HEK293 (cell line): ENCODE results near the gene RHBDF2.
A peak's percentile ranks its signal among the peaks of the same experiment; 100 is the strongest.

Experiments
- CTCF ChIA-PET: fragments of 350-600 bp; formaldehyde crosslinking; extraction: SDS; loops from one replicate; lab custom pipeline; 2021; ENCODE audit warnings: antibody characterized with exemption; lab: Yijun Ruan, JAX
- POLR2A ChIA-PET: fragments of 300-600 bp; formaldehyde crosslinking; extraction: SDS; loops from one replicate; lab custom pipeline; 2020; ENCODE audit warnings: antibody characterized with exemption, inconsistent platforms; lab: Yijun Ruan, JAX
- H3K27ac ChIP-seq: fragments of 200-500 bp; sonication (Bioruptor generic); 2 replicates; pipeline ENCODE4 v1.5.1; 2014; ENCODE audit warnings: low read depth, low read length, control low read depth, inconsistent platforms; ENCODE audit errors: extremely low read depth
- H3K36me3 ChIP-seq, 2 experiments: fragments of 200-500 bp in 1 of 2; sonication (Bioruptor generic) in 1 of 2; 1 replicate in 1 of 2; 2 replicates in 1 of 2; pipeline ENCODE4 v1.5.1; 2014 to 2017; ENCODE audit warnings: inconsistent platforms in 2 of 2, low read length in 2 of 2; ENCODE audit not compliant: control insufficient read depth in 2 of 2, insufficient read depth in 1 of 2
- H3K4me1 ChIP-seq: fragments of 200-500 bp; sonication (Bioruptor generic); 2 replicates; pipeline ENCODE4 v1.5.1; 2014; ENCODE audit warnings: mild to moderate bottlenecking, low read length, inconsistent platforms; ENCODE audit not compliant: control insufficient read depth, insufficient read depth
- H3K4me3 ChIP-seq: 2 replicates; pipeline ENCODE4 v1.5.1; 2011; ENCODE audit warnings: low read depth, mild to moderate bottlenecking, control low read depth, low read length, moderate library complexity
- H3K9me3 ChIP-seq: fragments of 200-500 bp; sonication (Bioruptor generic); 2 replicates; pipeline ENCODE4 v1.5.1; 2014; ENCODE audit warnings: low read depth, low read length, inconsistent platforms; ENCODE audit not compliant: control insufficient read depth, insufficient read depth
- BCL11B ChIP-seq: fragments of 450-650 bp; formaldehyde crosslinking; IDR thresholded peaks from 2 replicates; pipeline ENCODE4 v1.5.1; 2016; ENCODE audit warnings: low read depth, missing biosample characterization, missing genetic modification characterization
- ELK4 ChIP-seq: IDR thresholded peaks from 2 replicates; pipeline ENCODE4 v1.6.1; 2011; ENCODE audit warnings: mild to moderate bottlenecking, low read depth, low read length, borderline replicate concordance
- FEZF1 ChIP-seq: fragments of 450-650 bp; formaldehyde crosslinking; IDR thresholded peaks from 2 replicates; pipeline ENCODE4 v1.5.1; 2016; ENCODE audit warnings: missing biosample characterization, missing genetic modification characterization
- KLF9 ChIP-seq: fragments of 450-650 bp; formaldehyde crosslinking; IDR thresholded peaks from 2 replicates; pipeline ENCODE4 v1.5.1; 2016; ENCODE audit warnings: missing biosample characterization, missing genetic modification characterization, low read depth
- TRIM28 ChIP-seq: IDR thresholded peaks from 2 replicates; pipeline ENCODE4 v1.6.1; 2011; ENCODE audit warnings: low read length, control low read depth, borderline replicate concordance
- ZBTB17 ChIP-seq: fragments of 450-650 bp; formaldehyde crosslinking; IDR thresholded peaks from 2 replicates; pipeline ENCODE4 v1.5.1; 2016; ENCODE audit warnings: missing biosample characterization, missing genetic modification characterization
- ZBTB26 ChIP-seq: fragments of 450-650 bp; formaldehyde crosslinking; optimal IDR thresholded peaks from 2 replicates; pipeline ENCODE3; 2016; ENCODE audit warnings: missing biosample characterization, mild to moderate bottlenecking, missing genetic modification characterization
- ZNF302 ChIP-seq: fragments of 450-650 bp; formaldehyde crosslinking; IDR thresholded peaks from 2 replicates; pipeline ENCODE4 v1.5.1; 2016; ENCODE audit warnings: missing biosample characterization, missing genetic modification characterization, low read depth
- ZNF341 ChIP-seq: fragments of 450-650 bp; formaldehyde crosslinking; IDR thresholded peaks from 2 replicates; pipeline ENCODE4; 2016; ENCODE audit warnings: low read depth, missing biosample characterization, missing genetic modification characterization
- ZNF404 ChIP-seq: fragments of 450-650 bp; formaldehyde crosslinking; IDR thresholded peaks from 2 replicates; pipeline ENCODE4 v1.5.1; 2017; ENCODE audit warnings: missing biosample characterization, missing genetic modification characterization
- ZNF600 ChIP-seq: fragments of 450-650 bp; formaldehyde crosslinking; IDR thresholded peaks from 2 replicates; pipeline ENCODE4 v1.5.1; 2016; ENCODE audit warnings: missing biosample characterization, missing genetic modification characterization
- ZNF76 ChIP-seq: fragments of 450-650 bp; formaldehyde crosslinking; IDR thresholded peaks from 2 replicates; pipeline ENCODE4; 2016; ENCODE audit warnings: low read depth, missing biosample characterization, missing genetic modification characterization, borderline replicate concordance
- ZNF830 ChIP-seq: fragments of 450-650 bp; IDR thresholded peaks from 2 replicates; pipeline ENCODE4 v1.5.0; 2018; ENCODE audit warnings: missing biosample characterization, missing genetic modification characterization, low read depth, mild to moderate bottlenecking, moderate library complexity
- TF ChIP-seq, protein P1 (sequence below): fragments of 450-650 bp; formaldehyde crosslinking; IDR thresholded peaks from 2 replicates; pipeline ENCODE4 v1.5.1; 2016; ENCODE audit warnings: missing biosample characterization, missing genetic modification characterization

RHBDF2 gene

GRCh38 chr17:76468634-76469010 is 32.6 kb downstream of the RHBDF2 start:
- CTCF ChIA-PET: interaction anchor here (0.9 to 12.5 kb wide), 5 partner anchors 10 to 54 kb away, joined by 3 to 187 read pairs (median 6); partner anchors contain the start of gene UBE2O

DNA sequence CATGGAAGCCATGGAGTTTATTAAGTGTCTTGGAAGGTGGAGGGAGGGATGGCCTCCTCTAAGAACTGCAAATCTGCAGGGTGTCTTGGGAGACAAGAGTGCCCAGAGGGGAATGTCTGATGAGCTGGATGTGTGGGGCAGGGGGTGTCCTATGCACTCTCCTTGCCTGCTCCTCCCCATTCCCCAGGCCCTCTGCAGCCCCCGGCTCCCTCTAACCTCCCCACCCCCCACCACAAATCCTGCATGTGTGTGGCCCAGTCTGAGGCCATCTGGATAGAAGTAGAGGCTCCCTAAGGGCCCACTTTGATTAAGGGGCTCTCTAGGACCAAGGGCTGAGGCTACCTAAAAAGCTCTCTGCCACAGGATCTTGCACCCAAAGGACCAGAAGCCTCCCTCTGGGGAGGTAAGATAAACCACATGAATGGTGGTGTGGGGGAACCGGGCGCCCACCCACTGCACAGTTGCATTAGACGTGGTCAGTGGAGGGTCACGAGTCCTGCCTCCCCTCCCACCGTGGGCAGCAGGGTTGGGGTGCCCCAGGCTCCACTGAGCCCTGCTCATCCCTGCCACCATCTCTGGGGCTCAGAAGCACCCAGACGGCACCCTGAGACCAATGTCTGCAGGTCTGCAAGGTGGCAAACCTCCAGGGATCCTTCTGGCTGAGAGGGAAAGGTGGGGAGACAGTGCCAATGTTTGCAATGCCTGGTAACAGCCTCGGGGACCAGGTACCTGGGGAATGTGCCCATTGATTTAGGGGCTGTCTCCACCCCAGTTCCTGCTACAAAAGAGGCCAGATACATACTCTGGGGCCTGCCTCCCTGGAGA is 33.2 kb downstream of the RHBDF2 start:
- Histone ChIP-seq H3K4me1 (no peaks in the 10 kb centered on the region), H3K4me3 (no peak overlapping the region), H3K27ac (no peak overlapping the region), H3K9me3 (no peaks in the 10 kb centered on the region), H3K36me3 (peaks cover 0 to 11% of the 10 kb centered on the region in 2 experiments; a peak in 1 of 3 replicates)
- TF ChIP-seq ZNF404 (tag by site-specific recombination): no peak
- peak; percentile 67 for TF ChIP-seq ZNF341 (tag by site-specific recombination)
- CTCF ChIA-PET: interaction anchor here (0.6 to 12.5 kb wide), 17 partner anchors 9 to 213 kb away, joined by 3 to 187 read pairs (median 6); partner anchors contain the start of genes RHBDF2 and UBE2O
- POLR2A ChIA-PET: interaction anchor here (0.5 to 1.3 kb wide), 3 partner anchors 34 to 1672 kb away, joined by 3 to 5 read pairs (median 3); partner anchors contain the start of gene RHBDF2

More at GRCh38 chr17:76468634-76469010, 32.6 kb downstream of the RHBDF2 start:
- POLR2A ChIA-PET: no interaction called here
- Histone ChIP-seq H3K9me3 (no peaks in the 10 kb centered on the region), H3K4me3 (no peak overlapping the region), H3K4me1 (no peaks in the 10 kb centered on the region), H3K27ac (no peak overlapping the region), H3K36me3 (peaks cover 0 to 14% of the 10 kb centered on the region in 2 experiments; a peak in 1 of 3 replicates)
- TF ChIP-seq ZNF76 (no peak), BCL11B (no peak), ELK4 (no peak)
- TF ChIP-seq, protein P1, sequence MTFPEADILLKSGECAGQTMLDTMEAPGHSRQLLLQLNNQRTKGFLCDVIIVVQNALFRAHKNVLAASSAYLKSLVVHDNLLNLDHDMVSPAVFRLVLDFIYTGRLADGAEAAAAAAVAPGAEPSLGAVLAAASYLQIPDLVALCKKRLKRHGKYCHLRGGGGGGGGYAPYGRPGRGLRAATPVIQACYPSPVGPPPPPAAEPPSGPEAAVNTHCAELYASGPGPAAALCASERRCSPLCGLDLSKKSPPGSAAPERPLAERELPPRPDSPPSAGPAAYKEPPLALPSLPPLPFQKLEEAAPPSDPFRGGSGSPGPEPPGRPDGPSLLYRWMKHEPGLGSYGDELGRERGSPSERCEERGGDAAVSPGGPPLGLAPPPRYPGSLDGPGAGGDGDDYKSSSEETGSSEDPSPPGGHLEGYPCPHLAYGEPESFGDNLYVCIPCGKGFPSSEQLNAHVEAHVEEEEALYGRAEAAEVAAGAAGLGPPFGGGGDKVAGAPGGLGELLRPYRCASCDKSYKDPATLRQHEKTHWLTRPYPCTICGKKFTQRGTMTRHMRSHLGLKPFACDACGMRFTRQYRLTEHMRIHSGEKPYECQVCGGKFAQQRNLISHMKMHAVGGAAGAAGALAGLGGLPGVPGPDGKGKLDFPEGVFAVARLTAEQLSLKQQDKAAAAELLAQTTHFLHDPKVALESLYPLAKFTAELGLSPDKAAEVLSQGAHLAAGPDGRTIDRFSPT (tag by site-specific recombination): no peak

- Histone ChIP-seq H3K36me3 (peaks cover 0 to 8% of the 10 kb centered on the region in 2 experiments; a peak in 1 of 3 replicates), H3K4me1 (no peaks in the 10 kb centered on the region), H3K4me3 (no peak within 1 kb of the TSS), H3K9me3 (no peaks in the 10 kb centered on the region), H3K27ac (no peak within 1 kb of the TSS)
- CTCF ChIA-PET: interaction anchor here (0.5 to 12.5 kb wide), 34 partner anchors 8 to 324 kb away, joined by 3 to 187 read pairs (median 4); partner anchors contain the start of genes RHBDF2 and UBE2O
- TF ChIP-seq ZNF302 (tag by site-specific recombination) (no peak), TRIM28 (no peak), ZBTB26 (tag by site-specific recombination) (no peak), ZNF600 (tag by site-specific recombination) (no peak), KLF9 (no peak), ZBTB17 (tag by site-specific recombination) (no peak), FEZF1 (tag by site-specific recombination) (no peak), ZNF830 (tag by site-specific recombination) (no peak)
- POLR2A ChIA-PET: interaction anchor here (0.5 to 1.3 kb wide), 3 partner anchors 33 to 1672 kb away, joined by 3 to 5 read pairs (median 3); partner anchors contain the start of gene RHBDF2
Observed at GRCh38 chr17:76467366-76467765, 33.9 kb downstream of the RHBDF2 start, which contains the start of gene AANAT. AANAT (plus strand) TSS chr17:76467603; CDS start chr17:76468747, 1,144 bp downstream.
